Measurements from ENCODE around the gene CCDC88C.

- TF ChIP-seq CTCF (optimal IDR thresholded peaks at IDR 0.05 in 1 of 3, IDR thresholded peaks at IDR 0.05 in 1 of 3, conservative IDR thresholded peaks at IDR 0.05 in 1 of 3; ENCODE audit: extremely low read depth in 1 of 3, insufficient read depth in 2 of 3, low read length in 3 of 3), result no peak
- no peak for TF ChIP-seq EZH2 (IDR thresholded peaks at IDR 0.05; ENCODE audit: low read length)
These were observed 158.7 kb downstream of the CCDC88C start for GRCh38 chr14:91258876-91259275.

Data from keratinocyte (primary cell).